Kidney epithelial cell (primary cell): Measurements from ENCODE around the gene PCED1A. TPM values are rescaled to one million over a fixed set of nuclear protein-coding genes. Genes with fewer than 3 reads are reported as not detected.

ENCODE experiments used
- DNase-seq: peaks from one replicate; pipeline ENCODE4 v3.0.0-alpha.2; 2010; ENCODE audit warnings: low read depth
- H3K27me3 ChIP-seq: 2 replicates; pipeline ENCODE4 v1.6.0; 2011; ENCODE audit warnings: low read length; ENCODE audit not compliant: control insufficient read depth, insufficient read depth
- H3K36me3 ChIP-seq: 2 replicates; pipeline ENCODE4 v1.5.1; 2011; ENCODE audit warnings: low read length; ENCODE audit not compliant: control insufficient read depth, insufficient read depth
- H3K4me3 ChIP-seq: 2 replicates; pipeline ENCODE4 v1.5.1; 2011; ENCODE audit warnings: low read depth, mild to moderate bottlenecking, control low read depth, low read length
- CTCF ChIP-seq: IDR thresholded peaks from 2 replicates; pipeline ENCODE4 v1.5.1; 2011; ENCODE audit warnings: mild to moderate bottlenecking, moderate library complexity, low read length, control low read depth, inconsistent platforms; ENCODE audit not compliant: insufficient read depth, poor library complexity, severe bottlenecking
- total RNA-seq: library from RNA; depleted of rRNA; stranded (reverse); fragments of >200 nt; gene quantifications from 2 replicates; pipeline ENCODE4 v1.2.3, GENCODE V29; 2015

The PCED1A gene
- total RNA-seq, 1 donor from 2014 or later, result 30.4 TPM

- no peak for TF ChIP-seq CTCF
- no peak for DNase-seq
These were observed 2.2 kb downstream of the PCED1A start for GRCh38 chr20:2838170-2838797.

GRCh38 chr20:2837221-2837960, 3.1 kb downstream of the PCED1A start:
- no peak for DNase-seq
- no peak for TF ChIP-seq CTCF
- no peak overlapping the region for H3K4me3 ChIP-seq
- H3K27me3 ChIP-seq, result no peaks in the 10 kb centered on the region
- no peaks in the 10 kb centered on the region for H3K36me3 ChIP-seq

More at GRCh38 chr20:2838170-2838797, 2.2 kb downstream of the PCED1A start:
- no peaks in the 10 kb centered on the region for H3K27me3 ChIP-seq
- H3K36me3 ChIP-seq, result no peaks in the 10 kb centered on the region
- H3K4me3 ChIP-seq, result no peak overlapping the region

- no peaks in the 10 kb centered on the region for H3K36me3 ChIP-seq
- no peak for TF ChIP-seq CTCF
- no peak for DNase-seq
- no peaks in the 10 kb centered on the region for H3K27me3 ChIP-seq
- H3K4me3 ChIP-seq, result no peak overlapping the region
These were observed 4.4 kb downstream of the PCED1A start for GRCh38 chr20:2836035-2836434.

- no peak for TF ChIP-seq CTCF
- DNase-seq, result no peak
- no peaks in the 10 kb centered on the region for H3K36me3 ChIP-seq
- H3K27me3 ChIP-seq, result no peaks in the 10 kb centered on the region
- H3K4me3 ChIP-seq, result no peak overlapping the region
These were observed 5.1 kb downstream of the PCED1A start for GRCh38 chr20:2835331-2835796.

- DNase-seq, result no peak
- no peaks in the 10 kb centered on the region for H3K36me3 ChIP-seq
- H3K27me3 ChIP-seq, result no peaks in the 10 kb centered on the region
- no peak overlapping the region for H3K4me3 ChIP-seq
- no peak for TF ChIP-seq CTCF
These were observed 5.9 kb downstream of the PCED1A start for GRCh38 chr20:2834401-2835110.
